Measurements from ENCODE around the gene TFCP2.
"Not testable (repeated sequence)": the region's sequence is repeated elsewhere in the genome, so short reads cannot be mapped to it uniquely, and the experiment has no call there.

TFCP2 gene, protein sequence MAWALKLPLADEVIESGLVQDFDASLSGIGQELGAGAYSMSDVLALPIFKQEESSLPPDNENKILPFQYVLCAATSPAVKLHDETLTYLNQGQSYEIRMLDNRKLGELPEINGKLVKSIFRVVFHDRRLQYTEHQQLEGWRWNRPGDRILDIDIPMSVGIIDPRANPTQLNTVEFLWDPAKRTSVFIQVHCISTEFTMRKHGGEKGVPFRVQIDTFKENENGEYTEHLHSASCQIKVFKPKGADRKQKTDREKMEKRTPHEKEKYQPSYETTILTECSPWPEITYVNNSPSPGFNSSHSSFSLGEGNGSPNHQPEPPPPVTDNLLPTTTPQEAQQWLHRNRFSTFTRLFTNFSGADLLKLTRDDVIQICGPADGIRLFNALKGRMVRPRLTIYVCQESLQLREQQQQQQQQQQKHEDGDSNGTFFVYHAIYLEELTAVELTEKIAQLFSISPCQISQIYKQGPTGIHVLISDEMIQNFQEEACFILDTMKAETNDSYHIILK

DNA sequence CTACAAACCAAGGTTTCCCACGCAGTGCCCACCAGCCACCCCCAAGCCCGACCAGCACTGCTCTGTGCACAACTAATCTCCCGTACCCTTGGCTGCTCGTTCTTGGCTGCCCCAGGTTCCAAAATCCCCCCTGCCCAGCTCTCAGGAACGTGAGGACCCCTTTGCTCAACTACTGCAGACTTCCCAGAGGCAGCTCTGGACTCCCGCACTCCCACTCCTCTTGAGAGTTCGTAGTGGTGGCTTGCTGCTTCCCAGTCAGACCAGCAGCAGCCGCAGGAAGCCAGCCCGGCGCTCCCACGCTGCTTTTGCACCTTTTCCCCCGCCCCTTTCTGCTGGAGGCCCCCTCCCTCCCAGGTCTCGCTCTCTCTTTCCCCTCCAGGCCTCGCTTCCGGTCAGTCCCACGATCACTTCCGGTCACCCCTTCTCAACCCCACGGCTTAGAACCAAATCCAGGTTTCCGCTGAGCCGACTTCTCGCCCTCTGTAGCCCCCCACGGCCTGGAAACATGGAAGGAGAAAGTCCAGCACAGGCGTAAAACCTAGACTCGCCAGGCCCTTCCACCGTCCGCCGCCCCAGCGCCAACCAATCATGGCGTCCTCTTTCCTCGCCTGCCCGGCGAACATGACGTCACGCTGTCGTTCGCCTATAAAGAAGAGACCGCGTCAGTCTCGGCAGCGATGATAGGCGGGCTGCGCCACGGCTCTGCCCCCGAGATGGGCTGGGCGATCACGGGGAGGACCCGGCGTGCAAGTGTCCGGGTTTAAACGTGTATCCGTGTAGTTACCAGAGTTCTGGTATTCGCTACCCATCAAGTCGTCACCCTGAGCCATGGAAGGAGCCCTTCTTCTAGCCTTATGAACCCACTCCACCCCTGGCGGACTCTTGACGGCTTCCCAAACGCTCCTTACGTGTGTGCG is at the start of gene TFCP2:
Gene TFCP2, minus strand, starts transcription at position 621 of the 917 bp plus-strand sequence. CDS start 713 bp downstream, outside the sequence.
- Histone ChIP-seq H3K36me3 (ENCODE audit: insufficient read depth, low read length) (no peaks in the 10 kb centered on the region), H3K27me3 (ENCODE audit: insufficient read depth, low read length, poor library complexity, severe bottlenecking) (no peaks in the 10 kb centered on the region), H3K4me1 (ENCODE audit: insufficient read depth, low read length, poor library complexity, severe bottlenecking) (no peaks in the 10 kb centered on the region), H3K79me2 (ENCODE audit: insufficient read depth, low read length) (no peaks in the 10 kb centered on the region), H3K9me2 (replicated peaks; ENCODE audit: low read depth, low read length) (no peaks in the 10 kb centered on the region), H3K9ac (ENCODE audit: low read depth, low read length, poor library complexity, severe bottlenecking) (no peak within 1 kb of the TSS), H3K4me3 (ENCODE audit: low read length, poor library complexity, severe bottlenecking) (no peak within 1 kb of the TSS), H4K20me1 (ENCODE audit: insufficient read depth, low read length, poor library complexity, severe bottlenecking) (no peaks in the 10 kb centered on the region), H2AFZ (ENCODE audit: low read length) (no peak within 1 kb of the TSS), H3K9me3 (ENCODE audit: insufficient read depth, low read depth, low read length) (no peaks in the 10 kb centered on the region), H3K4me2 (ENCODE audit: low read depth, low read length, poor library complexity, severe bottlenecking) (no peak within 1 kb of the TSS), H3F3A (ENCODE audit: low read depth) (no peaks in the 10 kb centered on the region)
- TF ChIP-seq EZH2phosphoT487 (IDR thresholded peaks at IDR 0.05; ENCODE audit: borderline replicate concordance), result no peak
- TF ChIP-seq, protein P1, sequence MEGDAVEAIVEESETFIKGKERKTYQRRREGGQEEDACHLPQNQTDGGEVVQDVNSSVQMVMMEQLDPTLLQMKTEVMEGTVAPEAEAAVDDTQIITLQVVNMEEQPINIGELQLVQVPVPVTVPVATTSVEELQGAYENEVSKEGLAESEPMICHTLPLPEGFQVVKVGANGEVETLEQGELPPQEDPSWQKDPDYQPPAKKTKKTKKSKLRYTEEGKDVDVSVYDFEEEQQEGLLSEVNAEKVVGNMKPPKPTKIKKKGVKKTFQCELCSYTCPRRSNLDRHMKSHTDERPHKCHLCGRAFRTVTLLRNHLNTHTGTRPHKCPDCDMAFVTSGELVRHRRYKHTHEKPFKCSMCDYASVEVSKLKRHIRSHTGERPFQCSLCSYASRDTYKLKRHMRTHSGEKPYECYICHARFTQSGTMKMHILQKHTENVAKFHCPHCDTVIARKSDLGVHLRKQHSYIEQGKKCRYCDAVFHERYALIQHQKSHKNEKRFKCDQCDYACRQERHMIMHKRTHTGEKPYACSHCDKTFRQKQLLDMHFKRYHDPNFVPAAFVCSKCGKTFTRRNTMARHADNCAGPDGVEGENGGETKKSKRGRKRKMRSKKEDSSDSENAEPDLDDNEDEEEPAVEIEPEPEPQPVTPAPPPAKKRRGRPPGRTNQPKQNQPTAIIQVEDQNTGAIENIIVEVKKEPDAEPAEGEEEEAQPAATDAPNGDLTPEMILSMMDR (conservative IDR thresholded peaks at IDR 0.05; ENCODE audit: low read length), result no peak

DNA sequence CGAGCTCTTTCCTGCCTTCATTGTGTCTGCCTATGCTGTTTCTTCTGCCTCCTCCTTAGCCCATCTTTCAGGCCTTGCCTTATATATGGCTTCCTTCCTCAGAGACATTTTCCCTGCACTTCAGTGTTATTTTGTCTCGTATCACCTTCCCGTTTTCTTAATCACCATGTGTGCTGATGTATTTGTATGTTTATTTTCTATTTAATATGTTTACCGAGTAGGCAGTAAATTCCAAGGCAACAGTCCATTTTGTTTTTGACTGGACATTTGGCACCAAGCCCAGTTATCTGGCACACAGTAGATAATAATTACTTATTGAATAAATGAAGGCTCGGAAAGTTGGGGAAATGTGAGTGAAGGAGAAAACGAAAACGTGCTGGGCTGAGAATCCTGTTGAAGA is 49.5 kb upstream of the TFCP2 start:
- TF ChIP-seq EZH2phosphoT487 (IDR thresholded peaks at IDR 0.05; ENCODE audit: borderline replicate concordance), result no peak
- TF ChIP-seq, protein P1 (conservative IDR thresholded peaks at IDR 0.05; ENCODE audit: low read length), result no peak
- Histone ChIP-seq H3K9ac (ENCODE audit: low read depth, low read length, poor library complexity, severe bottlenecking) (no peak overlapping the region), H3K36me3 (ENCODE audit: insufficient read depth, low read length) (no peaks in the 10 kb centered on the region), H3K9me3 (ENCODE audit: insufficient read depth, low read depth, low read length) (no peaks in the 10 kb centered on the region), H3K79me2 (ENCODE audit: insufficient read depth, low read length) (no peaks in the 10 kb centered on the region), H3F3A (ENCODE audit: low read depth) (no peaks in the 10 kb centered on the region), H3K9me2 (replicated peaks; ENCODE audit: low read depth, low read length) (no peaks in the 10 kb centered on the region), H2AFZ (ENCODE audit: low read length) (no peak overlapping the region), H4K20me1 (ENCODE audit: insufficient read depth, low read length, poor library complexity, severe bottlenecking) (no peaks in the 10 kb centered on the region), H3K4me2 (ENCODE audit: low read depth, low read length, poor library complexity, severe bottlenecking) (no peak overlapping the region), H3K4me1 (ENCODE audit: insufficient read depth, low read length, poor library complexity, severe bottlenecking) (peaks cover 14% of the 10 kb centered on the region), H3K27me3 (ENCODE audit: insufficient read depth, low read length, poor library complexity, severe bottlenecking) (no peaks in the 10 kb centered on the region), H3K4me3 (ENCODE audit: low read length, poor library complexity, severe bottlenecking) (no peak overlapping the region)

DNA sequence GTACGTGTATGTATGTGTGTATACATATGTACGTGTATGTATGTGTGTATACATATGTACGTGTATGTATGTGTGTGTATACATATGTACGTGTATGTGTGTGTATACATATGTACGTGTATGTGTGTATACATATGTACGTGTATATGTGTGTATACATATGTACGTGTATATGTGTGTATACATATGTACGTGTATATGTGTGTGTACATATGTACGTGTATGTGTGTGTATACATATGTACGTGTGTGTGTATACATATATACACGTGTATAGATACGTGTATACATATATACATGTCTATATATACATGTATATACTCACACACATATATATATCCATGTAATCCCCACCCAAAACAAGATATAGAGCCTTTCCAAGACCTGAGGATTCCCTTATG is 46.9 kb upstream of the TFCP2 start:
- H3K36me3 ChIP-seq (ENCODE audit: insufficient read depth, low read length); H3K9ac ChIP-seq (ENCODE audit: low read depth, low read length, poor library complexity, severe bottlenecking); H3K4me3 ChIP-seq (ENCODE audit: low read length, poor library complexity, severe bottlenecking); H3K27me3 ChIP-seq (ENCODE audit: insufficient read depth, low read length, poor library complexity, severe bottlenecking); H3K79me2 ChIP-seq (ENCODE audit: insufficient read depth, low read length); H2AFZ ChIP-seq (ENCODE audit: low read length); H3F3A ChIP-seq (ENCODE audit: low read depth); H4K20me1 ChIP-seq (ENCODE audit: insufficient read depth, low read length, poor library complexity, severe bottlenecking); H3K9me3 ChIP-seq (ENCODE audit: insufficient read depth, low read depth, low read length); H3K9me2 ChIP-seq (replicated peaks; ENCODE audit: low read depth, low read length): not testable (repeated sequence)
- H3K4me1 ChIP-seq (ENCODE audit: insufficient read depth, low read length, poor library complexity, severe bottlenecking), result peaks cover 14% of the 10 kb centered on the region
- H3K4me2 ChIP-seq (ENCODE audit: low read depth, low read length, poor library complexity, severe bottlenecking), result peak overlapping the region; percentile 89

Data from Loucy (cell line).